Measurements from ENCODE around the gene FAM241A.
"Not testable (repeated sequence)": the region's sequence is repeated elsewhere in the genome, so short reads cannot be mapped to it uniquely, and the experiment has no call there.

FAM241A gene

GRCh38 chr4:112145326-112145789 lies at the start of gene FAM241A:
TSS of gene FAM241A (plus strand) at chr4:112145454. CDS start at chr4:112145581, 127 bp downstream.
- no peak for DNase-seq (ENCODE audit: low read depth, low spot score)

- no peak for DNase-seq (ENCODE audit: low read depth, low spot score)
Observed at GRCh38 chr4:112098841-112099530, 46.3 kb upstream of the FAM241A start.

GRCh38 chr4:112099701-112100297 lies 45.5 kb upstream of the FAM241A start:
- peak; percentile 40 for DNase-seq (ENCODE audit: low read depth, low spot score)

- DNase-seq (ENCODE audit: low read depth, low spot score) = no peak
Observed at GRCh38 chr4:112102875-112103370, 42.3 kb upstream of the FAM241A start.

- DNase-seq (ENCODE audit: low read depth, low spot score) = no peak
Observed at GRCh38 chr4:112105201-112105969, 39.9 kb upstream of the FAM241A start.

DNA sequence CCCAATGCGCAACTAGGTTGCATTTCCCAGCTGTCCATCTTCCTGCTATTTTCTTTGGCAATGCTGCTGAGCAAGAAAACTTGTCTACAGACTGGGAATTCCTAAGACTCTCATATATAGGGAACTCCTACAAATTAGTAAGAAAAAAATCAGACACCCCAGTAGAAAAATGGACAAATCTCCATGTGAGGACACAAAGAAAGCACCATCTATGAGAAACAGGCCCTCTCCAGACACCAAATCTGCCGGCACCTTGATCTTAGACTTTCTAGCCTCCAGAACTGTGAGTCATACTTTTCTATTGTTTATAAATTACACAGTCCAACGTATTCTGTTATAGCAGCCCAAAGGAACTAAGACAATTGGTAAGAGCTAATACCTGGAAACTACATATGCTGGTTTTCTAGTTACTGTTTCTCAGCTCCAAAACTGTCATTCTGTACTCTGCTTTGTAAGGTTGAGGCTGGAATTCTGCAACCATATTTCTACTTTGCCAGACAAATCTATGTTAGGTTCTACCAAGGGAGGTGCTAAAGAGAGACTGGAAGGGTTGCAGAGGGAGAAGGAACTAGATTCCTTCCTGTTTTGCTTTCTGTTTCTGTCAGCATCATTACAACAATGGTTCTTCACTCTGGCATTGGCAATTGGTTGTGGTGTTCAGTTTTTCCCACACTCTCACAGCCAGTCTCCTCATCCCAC lies 35.7 kb upstream of the FAM241A start:
- DNase-seq (ENCODE audit: low read depth, low spot score) = no peak

GRCh38 chr4:112110059-112110425 lies 35.2 kb upstream of the FAM241A start:
- DNase-seq (ENCODE audit: low read depth, low spot score) = no peak

DNA sequence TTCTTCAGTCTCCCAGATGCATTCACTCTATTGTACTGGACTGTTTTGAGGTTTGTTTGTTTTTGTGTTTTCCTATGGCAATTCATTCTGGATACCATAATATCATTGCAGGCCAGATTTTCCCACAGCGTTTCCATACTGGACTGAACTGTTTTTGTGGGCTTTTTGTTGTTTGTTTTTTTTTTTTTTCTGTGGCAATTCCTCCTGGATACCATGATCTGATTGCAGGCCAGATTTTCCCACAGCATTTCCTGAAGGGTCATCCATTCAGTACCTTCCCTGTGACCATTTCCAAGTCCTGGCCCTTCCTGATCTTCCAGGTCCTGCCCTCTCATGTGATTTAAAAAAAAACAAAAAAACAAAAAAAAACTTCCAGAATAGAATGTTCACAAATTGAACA lies 33.9 kb upstream of the FAM241A start:
- no peak for DNase-seq (ENCODE audit: low read depth, low spot score)

DNA sequence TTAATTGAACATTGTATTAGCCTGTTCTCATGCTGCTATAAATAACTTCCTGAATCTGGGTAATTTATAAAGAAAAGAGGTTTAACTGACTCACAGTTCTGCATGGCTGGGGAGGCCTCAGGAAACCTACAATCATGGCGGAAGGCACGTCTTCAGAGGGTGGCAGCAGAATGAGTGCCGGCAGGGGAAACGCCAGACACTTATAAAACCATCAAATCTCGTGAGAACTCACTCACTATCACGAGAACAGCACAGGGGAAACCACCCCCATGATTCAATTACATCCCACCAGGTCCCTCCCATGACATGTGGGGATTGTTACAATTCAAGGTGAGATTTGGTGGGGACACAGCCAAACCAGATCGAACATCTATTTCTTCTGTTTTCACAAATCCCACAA lies 33.2 kb upstream of the FAM241A start:
- not testable (repeated sequence) for DNase-seq (ENCODE audit: low read depth, low spot score)

DNA sequence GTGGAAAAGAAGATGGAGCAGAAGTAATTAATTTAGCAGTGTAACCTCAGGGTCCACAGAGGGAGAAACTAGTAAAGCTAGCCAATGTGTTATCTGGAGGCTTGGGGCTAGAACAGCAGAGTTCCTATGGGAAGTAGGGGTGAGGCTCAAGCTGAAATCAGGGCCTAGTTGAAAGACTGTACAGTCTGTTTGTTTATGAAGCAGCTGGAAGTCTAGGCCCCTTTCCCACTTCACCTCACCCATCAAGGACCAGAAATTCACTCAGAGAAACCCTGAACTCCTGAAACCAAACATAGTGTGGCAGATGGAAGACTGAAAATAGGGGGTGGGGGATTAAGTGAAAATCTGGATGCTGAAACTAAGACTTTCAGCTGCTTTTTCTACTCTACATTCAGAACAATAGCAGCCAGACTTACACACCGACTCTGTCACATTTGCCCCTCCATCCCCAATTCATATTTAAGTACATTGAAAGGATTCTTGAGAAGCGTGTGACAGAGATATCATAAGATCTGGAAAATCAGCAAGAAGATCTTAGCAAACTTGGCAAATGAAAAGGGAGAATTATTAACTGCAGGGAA lies 32.6 kb upstream of the FAM241A start:
- DNase-seq (ENCODE audit: low read depth, low spot score) = no peak

GRCh38 chr4:112113864-112114263 lies 31.4 kb upstream of the FAM241A start:
- no peak for DNase-seq (ENCODE audit: low read depth, low spot score)

GRCh38 chr4:112114452-112114851 lies 30.8 kb upstream of the FAM241A start:
- no peak for DNase-seq (ENCODE audit: low read depth, low spot score)

DNA sequence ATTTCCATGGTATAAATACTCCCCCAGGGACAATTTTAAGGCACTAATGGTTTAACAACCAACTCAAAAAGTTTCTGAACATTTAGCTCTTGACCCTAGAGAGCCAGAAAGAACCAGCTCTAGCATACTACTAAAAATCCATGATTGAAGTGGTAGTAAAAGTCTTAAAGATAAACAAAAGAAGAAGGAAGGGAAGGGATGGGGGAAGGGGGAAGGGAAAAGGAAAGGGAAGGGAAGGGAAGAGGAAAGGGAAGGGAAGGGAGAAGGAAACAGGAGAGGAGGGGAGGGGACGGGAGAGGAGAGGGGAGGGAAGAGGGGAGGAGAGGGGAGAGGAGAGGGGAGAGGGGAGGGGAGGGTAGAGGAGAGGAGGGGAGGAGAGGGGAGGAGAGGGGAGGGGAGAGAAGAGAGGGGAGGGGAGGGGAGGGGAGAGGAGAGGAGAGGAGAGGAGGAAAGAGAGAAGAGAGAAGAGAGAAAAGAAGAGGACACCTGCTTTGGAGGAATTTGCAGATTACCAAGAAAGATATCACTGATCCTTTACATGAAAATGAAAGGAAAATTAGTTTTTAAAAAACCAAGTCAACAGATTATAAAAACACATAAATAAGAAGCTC lies 26.4 kb upstream of the FAM241A start:
- no peak for DNase-seq (ENCODE audit: low read depth, low spot score)

GRCh38 chr4:112119353-112119783 lies 25.9 kb upstream of the FAM241A start:
- DNase-seq (ENCODE audit: low read depth, low spot score) = no peak

GRCh38 chr4:112120021-112120420 lies 25.2 kb upstream of the FAM241A start:
- no peak for DNase-seq (ENCODE audit: low read depth, low spot score)

DNA sequence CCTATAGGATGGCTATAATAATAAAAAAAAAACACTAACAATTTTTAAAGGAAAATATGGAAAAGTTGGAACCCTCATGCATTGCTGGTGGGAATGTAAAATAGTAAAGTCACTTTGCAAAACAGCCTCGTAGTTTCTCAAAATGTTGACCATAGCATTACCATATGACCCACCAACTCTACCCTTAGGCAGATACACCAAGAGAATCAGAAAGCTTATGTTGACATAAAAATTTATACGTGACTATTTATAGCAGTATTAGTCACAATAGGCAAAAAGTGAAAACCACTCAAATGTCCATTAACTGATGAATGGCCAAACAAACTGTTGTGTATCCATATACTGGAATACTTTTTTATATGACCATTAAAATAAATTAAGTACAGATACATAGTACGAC lies 19.8 kb upstream of the FAM241A start:
- no peak for DNase-seq (ENCODE audit: low read depth, low spot score)

- DNase-seq (ENCODE audit: low read depth, low spot score) = no peak
Observed at GRCh38 chr4:112127048-112127637, 18.1 kb upstream of the FAM241A start.

DNA sequence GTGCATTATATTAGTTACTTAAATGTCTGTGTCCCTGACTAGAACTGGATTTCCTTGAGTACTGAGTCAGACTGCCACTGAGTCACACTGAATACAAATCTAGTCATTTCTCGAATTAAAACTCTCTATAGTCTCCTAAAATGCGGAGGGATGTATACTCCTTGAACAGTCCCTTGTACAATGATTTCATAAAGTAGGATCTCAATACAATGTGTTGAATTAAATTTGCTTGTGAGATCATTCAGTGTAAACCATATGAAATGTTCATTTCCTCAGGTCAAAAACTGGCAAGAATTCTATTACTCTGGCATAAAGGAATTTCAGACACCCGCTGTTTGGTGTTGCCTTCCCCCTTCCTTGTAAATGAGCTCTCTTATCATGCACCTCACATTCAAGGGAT lies 17.5 kb upstream of the FAM241A start:
- DNase-seq (ENCODE audit: low read depth, low spot score) = no peak

GRCh38 chr4:112128452-112128851 lies 16.8 kb upstream of the FAM241A start:
- DNase-seq (ENCODE audit: low read depth, low spot score) = no peak

GRCh38 chr4:112130906-112131305 lies 14.3 kb upstream of the FAM241A start:
- no peak for DNase-seq (ENCODE audit: low read depth, low spot score)

- DNase-seq (ENCODE audit: low read depth, low spot score) = no peak
Observed at GRCh38 chr4:112136551-112136950, 8.7 kb upstream of the FAM241A start.

All from brain pericyte (primary cell).